ENCODE results near the gene ZDHHC7. TPM values are rescaled to one million over a fixed set of nuclear protein-coding genes. Genes with fewer than 3 reads are reported as not detected.

The ZDHHC7 gene
- polyA plus RNA-seq, 3 donors: 47.0 to 62.5 (median 61.7) TPM

DNA sequence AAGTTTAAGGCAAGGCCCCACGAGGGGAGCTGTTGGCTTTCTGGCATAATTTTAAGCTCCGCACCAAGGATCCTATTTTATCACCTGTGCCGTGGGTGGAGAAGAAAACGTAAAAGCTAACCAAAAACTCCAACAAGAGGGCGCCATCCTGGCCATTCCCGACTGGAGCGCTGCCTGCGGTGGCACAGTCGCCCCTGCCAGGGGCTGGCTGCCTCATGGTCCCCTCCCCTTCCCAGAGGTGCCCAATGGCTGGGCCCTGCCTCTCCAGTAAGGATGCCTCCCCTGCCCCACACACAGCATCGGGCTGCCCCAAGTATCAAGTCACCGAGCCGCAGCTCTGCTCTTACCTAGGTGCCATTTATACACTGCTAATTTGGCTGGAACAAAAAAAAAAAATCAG lies 36.3 kb downstream of the ZDHHC7 start:
- no peak for DNase-seq

DNA sequence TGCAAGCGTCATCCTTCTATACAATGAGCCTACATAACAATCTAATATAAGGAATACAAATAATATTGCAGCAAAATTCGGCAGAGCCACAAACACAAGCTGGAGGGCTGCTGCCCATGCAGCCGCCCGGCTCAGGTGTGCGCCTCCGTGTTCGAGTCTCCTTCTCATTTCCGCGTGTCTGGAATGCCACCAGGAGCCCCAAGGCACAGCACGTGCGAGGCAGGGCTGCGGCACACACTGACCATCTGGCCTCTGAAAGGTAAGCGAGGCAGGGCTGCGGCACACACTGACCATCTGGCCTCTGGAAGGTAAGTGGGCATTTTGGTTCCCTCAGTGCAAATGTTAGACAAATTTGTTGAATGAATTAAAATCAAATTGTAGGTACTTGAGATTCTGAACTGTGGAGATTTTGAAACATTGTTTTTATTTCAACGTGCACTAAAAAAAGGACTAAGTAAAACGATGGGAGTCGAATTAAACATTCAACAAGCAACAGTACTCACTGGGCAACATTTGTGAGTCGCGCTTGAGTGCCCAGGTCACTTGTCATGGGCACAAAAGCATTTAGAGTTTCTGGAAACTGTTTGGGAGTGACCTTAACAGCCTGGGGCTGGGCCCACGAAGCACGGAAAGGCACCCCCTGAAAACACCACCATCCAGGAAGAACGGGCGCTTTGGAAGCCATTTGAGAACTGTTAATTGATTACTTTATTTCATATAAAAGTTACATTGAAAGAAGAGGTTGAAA lies 37.4 kb downstream of the ZDHHC7 start:
- no peak for DNase-seq

- DNase-seq: no peak
Measured at GRCh38 chr16:84973236-84973635, 38.1 kb downstream of the ZDHHC7 start.

GRCh38 chr16:84970447-84971127 lies 40.7 kb downstream of the ZDHHC7 start:
- peak; percentile 57 for DNase-seq

DNA sequence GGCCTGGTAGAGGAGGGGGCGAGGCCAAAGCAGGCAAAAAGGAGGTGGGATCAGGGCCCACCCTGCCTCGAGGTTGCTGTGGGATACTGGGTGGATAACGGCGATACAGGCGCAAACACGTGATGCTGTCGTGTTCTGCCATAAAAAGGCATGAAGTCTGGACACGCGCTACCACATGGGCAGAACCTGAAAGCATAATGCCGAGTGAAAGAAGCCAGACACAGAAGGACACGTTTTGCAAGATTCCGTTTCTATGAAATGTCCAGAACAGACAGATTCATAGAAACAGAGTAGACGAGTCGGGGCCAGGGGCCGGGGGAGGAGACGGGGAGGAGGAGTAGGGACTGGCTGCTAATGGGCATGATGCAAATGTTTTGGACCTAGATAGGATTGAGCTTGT lies 43.5 kb downstream of the ZDHHC7 start:
- no peak for DNase-seq

GRCh38 chr16:84965428-84966415 lies 45.6 kb downstream of the ZDHHC7 start:
- no peak for DNase-seq

GRCh38 chr16:84964386-84965128 lies 46.8 kb downstream of the ZDHHC7 start:
- no peak for DNase-seq

DNA sequence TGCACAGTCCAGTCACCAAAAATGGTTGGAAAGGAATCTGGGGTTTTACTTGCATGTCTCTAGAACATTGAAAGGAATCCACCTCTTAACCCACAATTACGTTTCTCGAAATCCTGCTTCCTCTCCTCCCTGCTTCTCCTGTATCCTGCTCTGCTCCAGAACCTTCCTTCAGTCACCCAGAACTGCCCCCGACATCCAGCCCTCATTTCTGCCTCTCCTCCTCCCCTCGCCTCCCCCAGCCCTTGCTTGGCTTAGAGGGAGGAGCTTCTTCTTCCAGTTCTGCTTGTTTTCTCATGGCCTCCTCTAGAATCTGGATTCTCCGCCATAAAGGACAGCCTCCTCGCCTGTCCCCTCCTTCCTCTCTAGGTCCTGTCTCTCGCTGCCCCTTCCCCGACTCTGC lies 48.3 kb downstream of the ZDHHC7 start:
- DNase-seq: no peak

GRCh38 chr16:84960942-84961341 lies 50.4 kb downstream of the ZDHHC7 start:
- no peak for DNase-seq

DNA sequence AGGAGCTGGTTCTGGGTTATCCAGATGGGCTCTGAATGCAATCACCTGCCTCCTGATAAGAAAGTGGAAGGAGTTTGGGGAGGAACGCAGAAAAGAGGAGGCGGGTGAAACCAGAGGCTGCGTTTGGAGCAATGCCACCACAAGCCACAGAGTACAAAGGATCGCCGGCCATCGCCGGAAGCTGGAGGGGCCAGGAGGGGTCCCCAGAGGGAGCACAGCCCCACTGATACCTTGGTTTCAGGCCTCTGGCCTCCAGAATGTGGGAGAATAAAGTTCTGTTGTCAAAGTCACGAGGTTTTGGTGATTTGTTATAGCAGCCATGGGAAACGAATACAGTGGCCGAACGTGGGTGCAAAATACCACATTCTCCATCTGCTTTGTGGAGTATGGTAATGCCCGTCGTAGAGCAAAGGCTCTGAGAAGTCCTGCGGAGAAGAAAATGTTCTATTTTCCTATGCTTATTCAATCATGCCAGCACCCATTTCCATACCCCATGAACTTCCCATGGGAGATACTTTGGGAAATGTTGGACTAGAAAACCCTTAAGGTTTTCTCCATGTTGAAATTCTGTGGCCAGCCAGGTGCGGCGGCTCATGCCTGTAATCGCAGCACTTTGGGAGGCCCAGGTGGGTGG lies 51.4 kb downstream of the ZDHHC7 start:
- DNase-seq: no peak

DNA sequence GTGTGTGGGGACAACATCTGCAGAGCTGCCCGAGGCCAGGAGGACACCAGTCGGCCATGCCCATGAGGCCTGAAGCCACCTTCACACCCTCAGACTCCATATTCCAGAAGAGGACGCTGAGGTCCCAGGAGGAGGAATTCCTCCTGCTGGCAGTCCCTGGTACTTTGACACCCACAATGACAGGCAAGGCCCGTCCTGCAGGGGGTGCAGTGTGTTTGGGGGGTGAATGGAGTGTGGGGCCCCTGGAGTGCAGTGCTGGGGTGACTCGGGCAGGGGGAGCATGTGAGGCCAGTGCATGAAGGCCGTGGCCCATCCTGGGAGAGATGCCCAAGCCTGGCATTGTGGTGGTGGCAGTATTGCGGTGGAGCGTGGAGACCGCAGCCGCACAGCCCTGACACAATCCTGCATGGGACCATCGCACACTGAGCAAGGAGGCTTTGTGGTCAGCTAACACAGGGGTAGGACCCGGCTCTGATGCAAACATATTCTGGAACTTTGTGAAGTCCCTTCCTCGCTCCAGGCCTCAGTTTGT lies 52.2 kb downstream of the ZDHHC7 start:
- DNase-seq: no peak

- no peak for DNase-seq
Measured at GRCh38 chr16:84957792-84958191, 53.5 kb downstream of the ZDHHC7 start.

GRCh38 chr16:84957192-84957591 lies 54.1 kb downstream of the ZDHHC7 start:
- DNase-seq: no peak

DNA sequence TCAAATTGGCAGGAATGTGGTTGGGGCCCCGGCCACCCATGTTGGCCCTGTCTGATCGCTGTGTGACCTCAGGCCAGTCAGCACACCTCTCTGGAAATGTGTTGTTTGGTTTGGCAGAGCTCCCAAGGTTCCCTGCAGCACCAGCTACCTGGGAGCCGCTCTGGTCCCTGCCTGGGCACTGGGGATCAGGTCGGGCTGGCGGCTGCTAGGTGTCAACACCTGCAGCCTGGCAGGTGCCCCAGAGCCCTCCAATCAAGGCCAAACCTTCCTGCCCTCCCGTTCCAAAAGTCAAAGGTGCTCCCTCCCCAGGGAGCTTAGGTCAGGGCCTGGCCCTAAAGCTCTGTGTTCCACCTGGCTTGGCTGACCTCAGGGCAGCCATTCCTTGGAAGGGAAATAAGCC lies 55.9 kb downstream of the ZDHHC7 start:
- DNase-seq: no peak

GRCh38 chr16:84953190-84953746 lies 58.1 kb downstream of the ZDHHC7 start:
- DNase-seq: no peak

DNA sequence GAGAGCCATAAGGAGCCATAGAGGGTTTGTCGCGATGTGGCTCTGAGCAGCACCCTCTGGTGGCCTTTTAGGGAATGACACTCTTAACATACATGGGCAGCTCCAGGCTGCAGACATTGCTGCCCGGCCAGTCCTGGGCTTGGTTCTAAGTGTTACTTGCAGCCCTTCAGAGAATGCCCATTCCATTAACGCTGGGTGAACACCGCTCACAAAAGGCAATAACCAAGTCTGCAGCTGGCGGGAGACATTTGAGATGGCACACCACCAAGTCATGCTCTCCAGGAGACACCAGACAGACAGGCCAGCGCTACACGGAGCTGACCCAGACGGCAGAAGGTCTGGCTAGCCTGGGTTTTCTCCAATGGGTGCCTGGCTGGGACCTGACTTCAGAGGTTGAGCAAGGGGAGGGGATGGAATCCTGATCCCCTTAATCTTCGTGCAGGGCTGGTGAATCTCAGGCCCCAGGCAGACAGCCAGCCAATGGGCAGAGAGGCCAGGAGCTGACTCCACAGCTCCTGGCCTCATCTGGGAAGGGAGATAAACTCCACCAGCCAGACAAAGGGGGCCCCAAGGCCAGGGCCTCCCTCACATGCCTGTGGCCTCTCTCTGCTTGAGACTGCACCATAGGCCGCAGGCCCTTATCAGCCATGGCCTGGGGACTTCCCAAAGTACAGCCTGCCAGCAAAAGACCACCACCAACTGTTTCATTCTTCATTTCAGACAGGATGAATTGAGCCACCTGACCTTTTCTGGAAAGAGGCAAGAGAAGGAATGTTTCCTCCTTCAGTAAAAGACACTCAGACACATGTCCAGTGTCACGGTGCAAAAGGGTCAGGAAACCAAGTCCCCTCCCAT lies 58.8 kb downstream of the ZDHHC7 start:
- DNase-seq: peak; percentile 76

DNA sequence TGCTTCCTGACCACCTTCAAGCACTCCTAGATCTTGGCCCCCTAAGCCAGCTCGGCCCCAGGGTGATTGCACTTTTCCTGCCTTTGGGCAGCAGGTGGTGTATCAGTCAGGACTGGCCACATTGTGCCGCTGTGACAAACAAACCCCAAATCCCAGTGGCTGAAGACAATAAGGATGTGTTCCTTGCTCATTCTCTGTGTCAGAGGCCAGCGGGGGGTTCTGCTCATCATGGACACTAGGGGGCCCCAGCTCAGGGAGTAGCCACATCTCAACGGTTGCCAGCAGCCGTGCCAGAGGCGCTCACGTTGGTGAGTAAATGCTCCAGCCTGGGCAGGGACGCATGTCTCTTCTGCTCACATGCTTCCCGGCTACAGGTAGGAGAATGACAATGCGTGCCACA lies 60.4 kb downstream of the ZDHHC7 start:
- no peak for DNase-seq

GRCh38 chr16:84949772-84950436 lies 61.4 kb downstream of the ZDHHC7 start:
- no peak for DNase-seq
